Activated B cell treated with CpG ODN at 0.5 μM for 24 hours (primary cell): Measurements from ENCODE around the gene ARRB1. TPM values are rescaled to one million over a fixed set of nuclear protein-coding genes. Genes with fewer than 3 reads are reported as not detected.
"Not testable (repeated sequence)": the region's sequence is repeated elsewhere in the genome, so short reads cannot be mapped to it uniquely, and the experiment has no call there.

Experiments used
- ATAC-seq: fragments of 200-7000 bp; cut with Tn5 transposase; one replicate; pipeline ENCODE4 v1.10.0; 2021; ENCODE audit warnings: low read depth, mild to moderate bottlenecking, moderate library complexity
- CTCF ChIA-PET: fragments of 350-600 bp; sonication (Branson Sonifier 250); formaldehyde crosslinking; loops from one replicate; lab custom pipeline; 2021; ENCODE audit warnings: antibody characterized with exemption; lab: Charles Lee
- POLR2A ChIA-PET: fragments of 350-600 bp; sonication (Branson Sonifier 250); formaldehyde crosslinking; loops from one replicate; lab custom pipeline; 2021; ENCODE audit warnings: antibody characterized with exemption; lab: Charles Lee
- DNase-seq: peaks from one replicate; pipeline ENCODE4 v3.0.0; 2022
- H3K27ac Mint-ChIP-seq: one replicate; pipeline ENCODE4 v1.8.0; 2020; ENCODE audit warnings: mixed read lengths
- H3K27me3 Mint-ChIP-seq: one replicate; pipeline ENCODE4 v1.8.0; 2021; ENCODE audit warnings: mixed read lengths
- H3K36me3 Mint-ChIP-seq: one replicate; pipeline ENCODE4 v1.8.0; 2021; ENCODE audit warnings: low read depth, mixed read lengths
- H3K4me1 Mint-ChIP-seq: one replicate; pipeline ENCODE4 v1.8.0; 2021; ENCODE audit warnings: mixed read lengths
- H3K4me3 Mint-ChIP-seq: one replicate; pipeline ENCODE4 v1.8.0; 2020; ENCODE audit warnings: mild to moderate bottlenecking, mixed read lengths
- H3K9me3 Mint-ChIP-seq: one replicate; pipeline ENCODE4 v1.8.0; 2020; ENCODE audit warnings: mixed read lengths
- intact Hi-C: fragments of 100-400 bp; cut with micrococcal nuclease; formaldehyde crosslinking; loops from one replicate; pipeline ENCODE4 v1.15.1; 2024
- total RNA-seq: library from RNA; stranded (reverse); gene quantifications from 2 replicates; pipeline ENCODE4 v1.2.3, GENCODE V29; 2022
- TF ChIP-seq, protein P1 (sequence below): fragments of 200-600 bp; IDR thresholded peaks from one replicate; pipeline ENCODE4 v1.8.0; 2022; ENCODE audit warnings: antibody characterized with exemption, mild to moderate bottlenecking

ARRB1 gene
- total RNA-seq, 1 donor from 2014 or later = 0.62 TPM

GRCh38 chr11:75365711-75366181 is 14.3 kb upstream of the ARRB1 start:
- intact Hi-C loops = no loop called here
- TF ChIP-seq, protein P1, sequence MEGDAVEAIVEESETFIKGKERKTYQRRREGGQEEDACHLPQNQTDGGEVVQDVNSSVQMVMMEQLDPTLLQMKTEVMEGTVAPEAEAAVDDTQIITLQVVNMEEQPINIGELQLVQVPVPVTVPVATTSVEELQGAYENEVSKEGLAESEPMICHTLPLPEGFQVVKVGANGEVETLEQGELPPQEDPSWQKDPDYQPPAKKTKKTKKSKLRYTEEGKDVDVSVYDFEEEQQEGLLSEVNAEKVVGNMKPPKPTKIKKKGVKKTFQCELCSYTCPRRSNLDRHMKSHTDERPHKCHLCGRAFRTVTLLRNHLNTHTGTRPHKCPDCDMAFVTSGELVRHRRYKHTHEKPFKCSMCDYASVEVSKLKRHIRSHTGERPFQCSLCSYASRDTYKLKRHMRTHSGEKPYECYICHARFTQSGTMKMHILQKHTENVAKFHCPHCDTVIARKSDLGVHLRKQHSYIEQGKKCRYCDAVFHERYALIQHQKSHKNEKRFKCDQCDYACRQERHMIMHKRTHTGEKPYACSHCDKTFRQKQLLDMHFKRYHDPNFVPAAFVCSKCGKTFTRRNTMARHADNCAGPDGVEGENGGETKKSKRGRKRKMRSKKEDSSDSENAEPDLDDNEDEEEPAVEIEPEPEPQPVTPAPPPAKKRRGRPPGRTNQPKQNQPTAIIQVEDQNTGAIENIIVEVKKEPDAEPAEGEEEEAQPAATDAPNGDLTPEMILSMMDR = no peak
- CTCF ChIA-PET = no interaction called here

DNA sequence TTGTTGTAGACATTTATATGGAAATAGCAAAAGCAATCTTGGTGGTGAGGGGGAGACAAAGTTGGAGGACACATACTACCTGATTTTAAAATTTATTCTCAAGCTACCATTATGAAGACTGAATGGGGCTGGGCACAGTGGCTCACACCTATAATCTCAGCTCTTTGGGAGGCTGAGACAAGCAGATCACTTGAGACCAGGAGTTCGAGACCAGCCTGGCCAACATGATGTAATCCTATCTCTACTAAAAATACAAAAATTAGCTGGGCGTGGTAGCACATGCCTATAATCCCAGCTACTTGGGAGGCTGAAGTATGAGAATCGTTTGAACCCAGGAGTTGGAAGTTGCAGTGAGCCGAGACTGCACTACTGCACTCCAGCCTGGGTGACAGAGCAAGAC is 10.8 kb upstream of the ARRB1 start:
- H3K4me1 Mint-ChIP-seq = peaks cover 27% of the 10 kb centered on the region
- H3K36me3 Mint-ChIP-seq, POLR2A ChIA-PET, H3K27me3 Mint-ChIP-seq, H3K27ac Mint-ChIP-seq, H3K4me3 Mint-ChIP-seq, ATAC-seq, CTCF ChIA-PET, intact Hi-C loops, H3K9me3 Mint-ChIP-seq, DNase-seq: not testable (repeated sequence)

More at GRCh38 chr11:75365711-75366181, 14.3 kb upstream of the ARRB1 start:
- ATAC-seq (no peak), DNase-seq (no peak)
- Mint-ChIP-seq H3K27ac (no peak overlapping the region), H3K4me3 (no peak overlapping the region), H3K27me3 (peaks cover 3% of the 10 kb centered on the region), H3K36me3 (no peaks in the 10 kb centered on the region), H3K4me1 (peaks cover 17% of the 10 kb centered on the region), H3K9me3 (peaks cover 2% of the 10 kb centered on the region)
- POLR2A ChIA-PET = interaction anchor here (0.6 kb wide), 1 partner anchor 167 kb away, joined by 3 read pairs; no protein-coding TSS in a partner anchor

DNA sequence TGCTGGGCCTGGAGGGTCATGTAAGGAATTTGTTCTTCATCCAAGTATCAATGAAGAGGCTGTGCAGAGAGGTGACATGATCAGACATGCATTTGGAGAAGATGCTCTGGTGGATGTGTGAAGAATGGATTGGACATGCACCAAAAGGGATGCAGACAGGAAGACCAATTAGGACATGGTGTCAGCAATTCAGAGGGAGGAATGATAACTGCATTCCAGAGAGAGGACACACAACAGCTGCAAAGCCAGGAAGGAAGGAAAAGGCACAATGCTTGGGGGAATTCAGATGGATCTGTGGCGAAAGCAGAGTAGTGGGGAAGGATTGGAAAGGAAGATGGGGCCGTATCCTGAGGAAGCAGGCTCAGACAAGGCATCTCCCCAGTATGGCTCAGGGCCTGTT is 5.2 kb upstream of the ARRB1 start:
- intact Hi-C loops = no loop called here
- Mint-ChIP-seq H3K9me3 (no peaks in the 10 kb centered on the region), H3K27ac (no peak overlapping the region), H3K4me1 (peaks cover 30% of the 10 kb centered on the region), H3K4me3 (no peak overlapping the region), H3K27me3 (peaks cover 19% of the 10 kb centered on the region), H3K36me3 (no peaks in the 10 kb centered on the region)
- TF ChIP-seq, protein P1 = no peak
- POLR2A ChIA-PET = no interaction called here
- CTCF ChIA-PET = no interaction called here
- ATAC-seq (no peak), DNase-seq (no peak)

GRCh38 chr11:75355051-75355450 is 3.6 kb upstream of the ARRB1 start:
- ChIA-PET CTCF (no interaction called here), POLR2A (no interaction called here)
- peaks cover 22% of the 10 kb centered on the region for H3K27me3 Mint-ChIP-seq
- peaks cover 29% of the 10 kb centered on the region for H3K4me1 Mint-ChIP-seq
- no peaks in the 10 kb centered on the region for H3K36me3 Mint-ChIP-seq
- intact Hi-C loops = no loop called here
- no peaks in the 10 kb centered on the region for H3K9me3 Mint-ChIP-seq
- no peak overlapping the region for H3K4me3 Mint-ChIP-seq
- no peak for DNase-seq
- no peak overlapping the region for H3K27ac Mint-ChIP-seq
- no peak for ATAC-seq
- TF ChIP-seq, protein P1 = no peak

DNA sequence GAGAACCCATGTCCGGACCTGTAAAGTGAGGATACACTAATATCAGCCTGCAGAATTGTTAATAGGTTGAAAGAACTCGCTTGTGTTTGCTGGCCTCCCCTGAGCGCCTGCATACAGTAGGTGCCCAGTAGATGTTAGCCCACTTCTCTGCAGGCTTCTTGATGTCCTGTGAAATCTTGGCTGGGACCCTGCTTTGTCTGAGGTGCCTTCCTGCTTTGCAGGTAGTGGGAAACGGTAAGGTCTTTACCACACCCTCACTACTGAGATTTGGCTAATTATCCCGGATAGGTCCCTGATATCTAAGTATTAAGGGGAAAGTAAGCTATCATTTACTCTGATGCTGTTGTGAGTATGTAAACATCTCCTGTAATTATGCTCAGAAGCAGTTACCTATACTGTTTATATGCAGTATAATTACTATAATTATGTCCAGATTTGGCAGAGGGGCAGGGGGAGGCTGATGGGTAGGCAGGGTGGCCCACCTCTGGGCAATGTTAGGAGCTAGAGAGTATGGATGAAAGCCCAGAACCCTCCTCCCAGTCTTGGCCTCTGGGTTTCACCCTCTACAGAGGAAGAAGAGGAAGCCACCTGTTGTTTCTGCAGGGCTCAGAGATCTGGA is 1.2 kb upstream of the ARRB1 start:
- intact Hi-C loops = no loop called here
- Mint-ChIP-seq H3K27ac (no peak overlapping the region), H3K4me1 (peaks cover 24% of the 10 kb centered on the region), H3K27me3 (peaks cover 18% of the 10 kb centered on the region), H3K9me3 (no peaks in the 10 kb centered on the region), H3K4me3 (peak overlapping the region; percentile 81), H3K36me3 (no peaks in the 10 kb centered on the region)
- TF ChIP-seq, protein P1 = no peak
- ChIA-PET POLR2A (interaction anchor here (1.3 kb wide), 1 partner anchor 12 kb away, joined by 3 read pairs; no protein-coding TSS in a partner anchor), CTCF (interaction anchor here (0.7 kb wide), 1 partner anchor 93 kb away, joined by 3 read pairs; no protein-coding TSS in a partner anchor)
- DNase-seq = no peak
- ATAC-seq = no peak
